HTERT RPE-1 (cell line): ENCODE results near the gene LSG1.
"Not testable (repeated sequence)": the region's sequence is repeated elsewhere in the genome, so short reads cannot be mapped to it uniquely, and the experiment has no call there.

Experiments
- in situ Hi-C: fragments of 300-500 bp; cut with MboI; formaldehyde crosslinking; loops from 4 replicates; pipeline ENCODE4 v1.14.3; 2020; ENCODE audit warnings: low sequenced_read_pairs

The LSG1 gene

DNA sequence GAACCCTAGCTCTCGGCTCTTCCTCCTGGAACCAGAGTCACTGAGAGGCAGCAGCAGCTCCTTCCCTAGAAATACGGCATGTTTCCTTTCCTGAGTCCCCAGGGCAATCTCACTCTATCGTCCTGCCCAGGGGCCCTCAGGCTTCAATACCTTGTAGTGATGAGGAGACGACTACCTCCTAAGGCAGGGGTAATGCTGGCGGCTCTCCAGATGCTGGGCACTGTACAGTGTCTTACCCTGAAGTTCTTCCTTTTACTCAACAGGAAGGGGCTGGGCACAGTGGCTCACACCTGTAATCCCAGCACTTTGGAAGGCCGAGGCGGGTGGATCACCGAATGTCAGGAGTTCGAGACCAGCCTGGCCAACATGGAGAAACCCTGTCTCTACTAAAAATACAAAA is 52.2 kb downstream of the LSG1 start:
- in situ Hi-C loops = no loop called here

DNA sequence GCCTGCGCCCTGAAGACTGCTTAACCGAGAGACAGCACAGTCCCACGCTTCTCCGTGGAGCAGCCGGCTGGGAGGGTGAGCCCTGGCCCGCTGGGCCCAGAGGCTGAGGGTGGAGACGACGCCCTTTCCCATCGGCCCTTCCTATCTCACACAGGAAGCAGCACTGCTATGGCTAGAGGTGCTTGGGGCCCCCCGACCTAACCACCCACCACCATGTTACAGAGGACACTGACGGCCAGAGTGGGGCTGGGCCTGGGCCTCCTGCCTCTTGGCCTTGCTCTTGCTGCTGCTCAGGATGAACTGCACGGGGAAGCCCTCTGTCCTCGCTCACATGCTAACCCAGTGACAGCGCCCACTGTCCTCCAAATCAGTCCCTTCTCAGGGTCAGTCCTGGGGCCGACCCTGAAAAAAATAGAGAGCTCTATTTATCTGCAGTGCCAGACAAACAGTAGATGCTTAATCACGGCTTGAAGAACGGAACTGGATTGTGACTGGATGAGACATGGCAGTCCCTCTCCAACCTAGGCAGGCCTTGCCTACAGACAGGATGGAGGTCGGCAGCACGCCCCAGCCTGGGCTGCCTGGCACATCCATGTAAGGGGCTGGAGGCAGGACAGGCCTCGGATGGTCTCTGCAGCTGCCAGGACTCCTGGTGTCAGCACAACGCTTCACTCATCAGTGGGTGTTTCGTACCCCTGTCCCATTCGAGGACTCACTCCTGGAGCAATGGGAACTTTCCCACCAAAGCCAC is 53.0 kb downstream of the LSG1 start:
- in situ Hi-C loops = no loop called here

DNA sequence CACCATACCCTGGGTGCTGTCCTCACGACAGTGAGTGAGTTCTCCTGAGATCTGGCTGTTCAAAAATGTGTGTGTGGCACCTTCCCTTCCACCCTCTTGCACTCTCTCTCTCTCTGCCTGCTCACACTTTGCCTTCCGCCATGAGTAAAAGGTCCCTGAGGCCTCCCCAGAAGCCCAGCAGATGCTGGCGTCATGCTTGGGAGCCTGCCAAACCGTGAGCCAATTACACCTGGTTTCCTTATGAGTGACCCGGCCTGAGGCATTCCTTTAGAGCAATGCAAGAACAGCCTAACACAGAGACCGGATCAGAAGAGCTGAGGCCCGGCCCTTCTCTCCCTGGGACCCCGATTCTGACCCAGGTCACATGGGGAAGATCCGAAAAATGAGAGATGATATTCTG is 54.2 kb downstream of the LSG1 start:
- in situ Hi-C loops = no loop called here

DNA sequence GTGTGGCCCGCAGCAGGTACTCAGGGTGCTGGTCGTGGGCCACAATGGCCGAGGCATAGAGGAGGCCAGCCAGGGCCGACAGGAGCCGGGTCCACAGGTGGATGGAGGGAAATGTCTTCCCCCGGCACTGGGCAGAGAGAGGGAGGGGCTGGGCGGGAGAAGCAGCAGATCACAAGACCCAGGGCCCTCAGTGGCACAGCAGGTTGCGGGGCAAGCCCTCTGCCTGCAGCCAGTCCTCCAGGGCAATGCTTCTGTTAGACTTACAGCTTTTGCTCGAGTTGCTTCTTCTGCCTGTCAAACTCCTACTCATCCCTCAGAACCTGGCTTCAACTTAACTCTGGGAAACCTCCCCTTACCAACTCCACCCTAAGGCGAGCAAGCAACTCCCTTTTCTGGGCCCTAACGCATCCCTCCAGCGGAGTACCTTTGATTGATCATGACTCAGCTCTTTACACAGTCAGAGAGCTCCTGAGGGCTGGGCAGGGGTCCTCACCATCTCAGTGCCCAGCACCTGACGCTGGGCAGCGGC is 54.8 kb downstream of the LSG1 start:
- in situ Hi-C loops = no loop called here

DNA sequence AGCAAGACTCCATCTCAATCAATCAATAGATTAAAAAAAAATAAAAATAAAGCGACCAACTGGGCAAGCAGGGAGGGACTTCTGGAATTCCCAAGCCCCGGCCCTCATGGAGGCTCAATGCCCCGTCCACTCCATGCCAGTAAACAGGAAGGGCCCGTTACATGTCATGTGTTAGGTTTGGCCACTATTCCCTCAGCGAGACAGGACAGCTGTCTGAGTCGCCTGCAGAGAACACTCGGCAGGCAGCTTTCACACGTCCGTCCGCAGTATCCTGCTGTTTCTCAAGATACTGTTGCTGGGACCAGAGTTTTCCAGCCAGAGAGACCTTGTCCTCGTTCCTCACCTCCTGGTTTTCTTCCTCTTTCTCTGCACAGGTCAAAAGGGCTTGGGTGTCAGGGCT is 56.8 kb downstream of the LSG1 start:
- in situ Hi-C loops = no loop called here

DNA sequence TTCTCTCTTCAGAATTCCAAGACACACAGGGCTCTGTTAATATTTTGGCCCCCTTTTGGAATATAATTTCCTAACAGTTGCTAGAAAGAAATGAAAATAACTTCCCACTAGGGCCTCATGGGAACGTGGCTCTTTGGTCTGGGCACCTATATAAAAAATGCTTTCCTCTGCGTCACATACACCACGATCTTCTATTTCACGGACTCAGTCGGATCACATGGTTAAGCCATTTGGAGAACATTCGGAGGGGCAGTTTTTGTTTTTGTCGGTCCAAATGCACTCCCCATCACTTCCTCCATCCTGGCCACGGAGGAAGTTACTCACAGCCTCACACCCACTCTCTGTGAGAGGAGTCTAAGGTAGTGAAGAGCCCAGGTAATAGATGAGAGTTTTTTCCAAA is 59.8 kb downstream of the LSG1 start:
- in situ Hi-C loops = no loop called here

DNA sequence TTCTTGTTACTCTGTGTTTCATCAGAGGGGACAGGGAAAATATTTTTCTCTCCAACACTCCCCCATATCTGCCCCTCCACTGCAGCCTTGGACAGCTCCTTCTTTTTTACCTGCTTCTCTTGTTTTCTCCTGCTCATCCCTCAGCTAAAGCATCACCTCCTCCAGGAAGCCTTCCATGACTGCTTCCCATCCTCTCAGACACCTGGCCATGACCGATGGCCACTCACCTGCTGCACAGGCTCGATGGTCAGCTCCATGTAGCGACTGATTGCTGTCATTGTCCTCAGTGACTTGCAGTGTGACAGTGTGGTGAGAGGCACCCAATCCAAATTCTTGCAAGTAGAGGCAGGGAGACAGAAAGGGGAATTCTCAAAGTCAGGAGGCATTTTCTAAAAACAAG is 61.3 kb downstream of the LSG1 start:
- in situ Hi-C loops = no loop called here

DNA sequence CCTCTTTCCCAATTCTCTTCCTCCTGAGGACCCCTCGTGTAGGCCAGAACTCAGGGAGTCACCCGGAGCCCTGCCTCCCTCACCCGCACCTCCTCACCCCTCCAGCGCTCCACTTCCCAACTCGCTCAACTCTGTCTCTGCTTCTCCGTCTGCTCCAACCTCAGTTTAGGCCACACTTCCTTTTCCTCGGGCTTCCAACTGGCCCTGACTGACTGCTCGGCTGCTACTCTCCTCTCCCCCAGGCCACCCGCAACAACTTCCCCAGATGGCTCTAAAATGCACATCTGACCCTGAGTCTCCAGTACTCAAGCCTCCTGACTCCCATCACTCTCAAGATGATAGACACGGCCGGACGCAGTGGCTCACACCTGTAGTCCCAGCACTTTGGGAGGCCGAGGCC is 62.4 kb downstream of the LSG1 start:
- in situ Hi-C loops = no loop called here

DNA sequence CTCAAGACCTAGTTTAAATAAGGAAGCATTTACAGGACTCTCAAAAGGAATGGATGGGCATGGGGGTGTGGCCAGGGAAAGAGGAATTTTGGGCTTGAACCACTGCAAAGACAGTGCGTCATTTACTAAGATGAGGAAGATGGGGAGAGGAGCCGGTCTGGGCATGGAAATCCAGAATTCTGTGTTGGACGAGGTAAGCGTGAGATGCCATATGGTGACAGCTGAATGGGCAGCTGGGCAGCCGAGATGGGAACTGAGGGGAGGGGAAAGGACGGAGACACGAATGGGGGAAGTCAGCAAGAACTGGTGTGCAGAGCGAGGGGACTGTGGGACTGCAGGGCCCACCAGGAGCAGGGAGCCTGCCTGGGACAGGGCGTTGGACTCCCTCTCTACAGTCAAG is 63.0 kb downstream of the LSG1 start:
- in situ Hi-C loops = no loop called here

DNA sequence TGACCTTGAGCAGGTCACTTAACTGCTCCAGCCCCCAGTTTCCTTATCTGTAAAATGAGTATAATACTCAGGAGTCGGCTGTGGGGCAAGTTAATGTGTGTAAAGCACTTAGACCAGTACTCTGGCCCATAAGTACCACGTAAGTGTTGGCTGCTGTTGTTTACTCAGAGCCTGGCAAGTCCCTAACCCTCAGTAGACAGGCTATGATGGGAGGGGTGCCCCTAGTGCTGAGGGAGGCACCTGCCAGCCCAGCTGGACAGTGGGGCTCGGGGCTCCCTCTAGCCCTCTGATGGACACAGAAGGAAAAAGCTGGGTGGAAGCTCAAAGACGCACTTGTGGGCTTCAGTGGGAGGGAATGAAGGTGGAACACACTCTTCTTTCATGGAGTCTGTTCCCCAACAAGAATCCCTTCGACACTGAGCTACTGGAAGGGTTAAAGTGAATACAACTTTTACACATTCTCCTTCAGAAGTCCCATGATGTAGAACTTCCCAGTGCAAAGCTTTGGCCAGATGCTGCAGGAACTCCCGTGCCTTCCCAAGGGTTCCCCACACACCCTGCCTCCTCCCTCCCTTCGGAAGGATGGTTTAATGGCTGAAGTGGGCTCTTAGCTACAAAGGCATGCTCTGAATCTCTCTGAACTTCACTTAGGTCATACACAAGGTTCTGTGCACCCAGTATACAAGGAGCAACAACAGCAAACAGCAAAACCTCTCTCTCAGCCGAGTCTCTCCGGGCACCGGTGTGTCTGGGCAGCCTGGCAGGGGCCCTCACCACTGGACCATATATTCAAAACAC is 64.2 kb downstream of the LSG1 start:
- in situ Hi-C loops = no loop called here

DNA sequence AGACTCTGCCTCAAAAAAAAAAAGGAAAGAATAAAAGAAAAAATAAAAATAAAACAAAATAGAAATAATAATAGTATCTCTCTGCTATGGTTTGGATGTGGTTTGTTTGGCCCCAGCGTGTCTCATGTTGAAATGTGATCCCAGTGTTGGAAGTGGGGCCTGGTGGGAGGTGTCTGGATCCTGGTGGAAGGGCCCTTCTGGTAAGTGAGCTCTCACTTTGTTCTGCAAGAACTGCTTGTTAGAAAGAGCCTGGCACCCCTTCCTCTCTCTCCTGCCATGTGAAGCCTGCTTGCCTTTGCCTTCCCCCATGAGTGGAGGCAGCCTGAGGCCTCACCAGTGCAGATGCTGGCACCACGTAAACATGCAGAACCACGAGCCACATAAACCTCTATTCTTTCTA is 65.0 kb downstream of the LSG1 start:
- in situ Hi-C loops = no loop called here

DNA sequence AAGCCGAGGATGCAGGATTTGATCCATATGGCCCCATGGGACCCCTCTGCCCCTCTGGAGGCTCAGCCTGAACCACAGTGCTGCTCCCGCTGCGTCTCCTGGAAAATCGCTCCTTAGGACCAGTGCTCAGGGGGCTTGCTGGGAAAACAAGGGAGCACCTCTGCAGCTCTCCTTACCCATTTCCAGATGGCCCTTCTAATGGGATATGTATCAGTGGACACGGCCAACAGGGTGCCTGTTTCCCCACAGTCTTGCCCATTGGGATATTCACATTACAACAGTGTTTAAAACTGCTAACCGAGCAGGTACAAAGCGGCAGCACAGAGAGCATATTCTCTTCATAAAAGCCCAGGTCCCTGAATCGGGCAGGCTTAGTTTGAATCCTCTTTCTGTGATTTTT is 65.8 kb downstream of the LSG1 start:
- in situ Hi-C loops = no loop called here

DNA sequence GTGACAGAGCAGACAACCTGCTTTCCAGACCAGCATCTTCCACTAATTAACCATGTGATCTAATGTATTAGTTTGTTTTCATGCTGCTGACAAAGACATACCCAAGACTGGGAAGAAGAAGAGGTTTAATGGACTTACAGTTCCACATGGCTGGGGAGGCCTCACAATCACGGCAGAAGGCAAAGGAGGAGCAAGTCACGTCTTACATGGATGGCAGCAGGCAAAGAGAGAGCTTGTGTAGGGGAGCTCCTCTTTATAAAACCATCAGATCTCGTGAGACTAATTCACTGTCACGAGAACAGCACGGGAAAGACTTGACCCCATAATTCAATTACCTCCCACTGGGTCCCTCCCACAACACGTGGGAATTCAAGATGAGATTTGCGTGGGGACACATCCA is 66.7 kb downstream of the LSG1 start:
- in situ Hi-C loops = not testable (repeated sequence)

DNA sequence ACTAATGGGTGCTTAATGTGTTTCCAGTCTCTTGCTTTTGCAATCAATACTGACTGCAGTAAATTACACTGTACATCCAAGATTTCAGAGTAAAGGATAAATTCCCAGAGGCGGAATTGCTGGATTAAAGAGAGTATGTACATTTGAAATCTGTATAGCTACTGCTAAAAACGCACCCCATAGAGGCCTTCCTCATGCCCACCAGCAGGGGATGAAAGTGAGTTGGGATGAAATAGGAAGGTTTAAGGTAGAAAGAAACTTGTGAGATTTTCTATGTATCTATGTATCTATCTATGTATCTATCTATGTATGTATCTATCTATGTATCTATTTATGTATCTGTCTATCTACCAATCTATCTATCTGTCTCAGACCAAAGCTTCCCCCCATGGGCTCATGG is 67.2 kb downstream of the LSG1 start:
- in situ Hi-C loops = no loop called here

DNA sequence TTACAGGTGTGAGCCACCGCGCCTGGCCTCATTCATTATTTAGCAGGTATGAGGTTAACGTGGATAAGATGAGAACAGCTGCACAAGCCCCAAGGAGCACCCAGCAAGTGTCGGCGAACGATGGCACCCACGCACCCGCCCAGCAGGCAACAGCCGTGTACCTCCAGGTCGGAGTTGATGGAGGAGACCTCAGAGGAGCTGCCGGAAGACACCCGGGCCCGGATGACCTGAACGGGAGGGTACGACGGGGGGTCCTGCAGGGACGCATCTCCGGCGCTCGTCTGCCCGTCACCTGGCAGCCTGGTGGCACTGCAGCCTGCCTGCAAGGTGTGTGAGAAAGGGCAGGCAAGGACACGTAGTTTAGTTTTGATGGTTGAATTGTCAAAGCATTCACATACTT is 67.9 kb downstream of the LSG1 start:
- in situ Hi-C loops = no loop called here

DNA sequence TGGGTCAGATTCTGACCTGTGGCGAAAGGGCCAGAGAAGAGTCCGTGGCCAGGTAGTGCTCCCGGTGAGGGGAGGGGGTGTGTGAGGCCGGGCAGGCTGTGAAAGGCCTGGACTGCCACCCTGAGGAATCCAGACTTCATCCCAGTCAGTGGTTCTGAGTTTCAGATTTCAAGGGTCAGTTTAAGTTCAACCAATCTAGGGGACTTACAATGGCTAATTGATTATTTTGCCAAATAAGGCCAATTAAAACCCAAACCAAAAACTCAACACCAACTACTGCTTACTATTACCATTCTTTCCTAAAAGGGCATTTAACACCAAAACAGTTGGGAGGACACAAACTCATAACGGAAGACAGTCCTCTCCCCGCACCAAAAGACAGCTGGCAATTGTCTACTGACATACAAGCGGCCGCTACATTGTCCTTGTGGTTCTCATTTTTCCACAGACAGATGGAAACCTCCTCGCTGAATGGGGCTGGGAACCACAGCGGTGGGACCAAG is 69.3 kb downstream of the LSG1 start:
- in situ Hi-C loops = no loop called here

DNA sequence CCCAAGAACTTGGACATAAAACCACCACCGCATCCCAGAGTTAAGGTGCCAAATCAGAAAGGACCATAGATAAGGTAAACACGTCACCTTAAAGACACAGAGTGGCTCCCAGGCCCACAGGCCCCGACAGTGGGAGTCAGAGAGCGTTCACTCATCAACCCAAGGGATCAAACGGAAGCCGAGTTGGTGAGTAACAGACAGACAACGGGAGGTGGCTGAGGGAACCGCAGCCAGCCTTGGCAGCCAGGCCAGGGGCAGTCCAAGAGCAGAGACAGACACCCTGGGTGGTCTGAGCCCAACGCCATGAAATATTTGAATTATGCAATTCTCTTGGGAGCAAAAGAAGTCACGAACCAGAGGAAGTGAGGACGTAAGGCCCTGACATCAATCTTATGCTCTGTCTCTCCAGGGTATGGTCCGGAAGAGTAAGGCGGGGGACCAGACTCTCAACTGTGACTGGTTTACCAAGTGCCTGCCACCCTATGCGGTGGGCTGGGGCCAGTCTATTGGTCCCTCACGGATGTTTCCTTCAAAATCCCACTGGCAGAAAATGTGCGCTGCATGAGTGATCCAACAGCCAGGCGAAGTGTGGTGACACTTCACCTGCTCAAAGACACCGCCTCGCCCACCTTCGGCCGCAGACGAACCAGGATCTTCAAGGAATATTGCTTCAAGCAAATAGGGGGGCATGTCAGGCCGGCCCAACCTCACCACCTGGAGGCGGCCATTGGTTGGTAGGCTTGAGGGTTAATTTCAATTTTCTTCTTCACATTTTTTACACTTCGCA is 73.0 kb downstream of the LSG1 start:
- in situ Hi-C loops = loop anchor here (25.0 kb wide), 1 partner anchor 137 kb away; no protein-coding TSS in a partner anchor

DNA sequence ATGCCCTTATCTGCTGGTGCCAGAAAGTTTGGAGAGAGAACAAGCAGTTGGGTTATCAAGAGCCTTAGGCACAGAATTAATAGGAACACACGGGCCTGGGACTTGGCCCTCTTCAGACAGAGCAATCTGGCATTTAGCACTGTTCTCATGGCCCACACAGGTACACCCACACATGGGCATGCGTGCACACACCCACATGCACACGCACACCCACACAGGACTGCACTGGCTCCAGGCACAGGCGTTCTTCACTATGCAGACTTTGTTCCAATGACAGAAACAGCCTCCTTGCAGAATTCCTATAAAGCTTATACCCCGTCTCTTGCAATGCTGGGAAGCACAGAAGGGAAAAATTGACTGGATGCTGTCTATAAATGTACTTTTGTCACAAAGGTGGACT is 75.1 kb downstream of the LSG1 start:
- in situ Hi-C loops = loop anchor here (25.0 kb wide), 1 partner anchor 135 kb away; no protein-coding TSS in a partner anchor

DNA sequence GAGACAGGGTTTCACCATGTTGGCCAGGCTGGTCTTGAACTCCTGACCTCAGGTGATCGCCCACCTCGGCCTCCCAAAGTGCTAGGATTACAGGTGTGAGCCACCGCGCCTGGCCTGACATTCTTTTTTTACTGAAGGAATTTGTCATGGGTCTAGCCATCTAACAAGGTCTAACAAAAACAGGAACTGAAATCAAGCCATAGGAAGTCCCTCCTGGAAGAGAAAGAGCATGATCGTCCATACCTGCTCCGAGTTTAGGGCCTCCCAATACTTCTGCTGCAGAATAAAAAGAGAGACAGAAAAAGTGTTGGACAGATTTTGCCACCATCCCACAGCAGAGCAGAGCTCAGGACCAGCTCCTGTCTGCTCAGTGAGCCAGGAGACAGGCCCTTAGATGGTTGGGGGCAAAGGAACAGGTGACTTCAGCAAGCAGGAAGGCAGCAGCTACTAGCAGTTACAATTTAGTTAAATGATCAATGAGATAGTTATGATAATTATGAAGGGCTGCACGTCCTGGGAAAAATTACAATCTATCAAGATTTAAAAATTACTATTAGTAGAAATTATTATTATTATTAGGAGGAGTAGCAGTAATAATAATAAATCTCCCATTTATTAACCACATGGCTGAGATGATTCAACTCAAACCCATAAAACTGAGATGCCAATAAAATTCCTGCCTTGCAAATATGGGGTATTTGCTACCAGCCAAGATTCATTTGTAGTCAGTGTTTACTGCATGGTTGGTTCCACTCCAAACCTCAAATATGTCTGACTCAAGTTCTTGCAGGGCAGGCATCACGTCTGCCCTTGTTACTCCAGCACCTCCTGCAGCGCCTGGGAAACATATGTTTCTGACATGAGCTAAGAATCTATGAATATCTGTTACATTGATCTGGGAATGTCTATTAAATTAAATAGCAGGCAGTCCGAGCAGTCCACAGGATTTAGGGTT is 78.9 kb downstream of the LSG1 start:
- in situ Hi-C loops = loop anchor here (25.0 kb wide), 1 partner anchor 131 kb away; no protein-coding TSS in a partner anchor
